ENCODE results near the gene ADAMTS17.

Gene ADAMTS17

GRCh38 chr15:100309109-100310040 lies 32.4 kb downstream of the ADAMTS17 start:
- DNase-seq (ENCODE audit: low read depth), result no peak

GRCh38 chr15:100308608-100309007 lies 33.2 kb downstream of the ADAMTS17 start:
- no peak for DNase-seq (ENCODE audit: low read depth)

- no peak for DNase-seq (ENCODE audit: low read depth)
Observed at GRCh38 chr15:100308213-100308600, 33.6 kb downstream of the ADAMTS17 start.

DNA sequence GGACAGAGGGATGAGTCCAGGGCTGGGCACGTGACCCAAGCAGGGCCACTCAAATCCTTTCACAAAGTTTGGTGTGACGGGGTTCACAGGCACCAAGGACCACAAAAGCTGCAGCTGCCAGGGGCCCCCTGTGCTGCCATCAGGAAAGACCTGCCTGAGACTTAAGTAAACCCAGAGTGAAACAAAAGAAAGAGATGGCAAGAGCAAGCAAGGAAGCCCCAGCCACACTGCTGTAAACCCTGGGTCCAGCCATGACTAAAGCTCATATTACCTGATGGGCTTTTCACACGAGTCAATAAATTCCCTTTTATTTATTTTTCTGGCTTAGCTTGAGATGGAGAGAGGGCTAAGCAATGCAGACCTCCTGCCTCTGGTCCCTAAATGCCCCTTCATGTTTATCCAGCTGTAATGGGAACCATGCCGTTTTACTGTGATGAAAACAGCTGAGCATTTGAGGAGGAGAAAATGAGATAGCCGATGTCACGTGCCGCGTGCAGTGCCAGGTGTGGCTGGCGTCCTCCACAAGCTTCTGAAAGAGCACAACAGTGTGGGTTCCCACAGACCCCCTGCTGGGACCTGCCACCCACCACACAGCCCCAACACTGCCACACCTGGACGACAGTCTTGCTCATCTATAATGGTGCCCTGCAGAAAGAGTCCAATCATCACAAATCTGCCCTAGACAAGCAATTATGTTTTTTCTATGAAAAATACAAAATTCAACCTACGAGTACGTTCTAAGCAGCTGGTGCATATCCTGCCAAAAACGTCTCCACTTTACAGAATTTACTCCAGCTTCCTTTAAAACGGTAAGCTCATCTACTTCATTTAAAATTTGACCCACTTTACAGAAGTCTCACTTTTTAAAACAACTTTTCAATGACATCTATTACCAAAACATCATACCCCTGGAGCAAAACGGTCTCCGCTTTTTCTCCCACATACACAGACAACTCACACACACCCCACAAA lies 34.2 kb downstream of the ADAMTS17 start:
- no peak for DNase-seq (ENCODE audit: low read depth)

- no peak for DNase-seq (ENCODE audit: low read depth)
Observed at GRCh38 chr15:100306098-100306497, 35.7 kb downstream of the ADAMTS17 start.

- DNase-seq (ENCODE audit: low read depth), result no peak
Observed at GRCh38 chr15:100301910-100302431, 39.8 kb downstream of the ADAMTS17 start.

DNA sequence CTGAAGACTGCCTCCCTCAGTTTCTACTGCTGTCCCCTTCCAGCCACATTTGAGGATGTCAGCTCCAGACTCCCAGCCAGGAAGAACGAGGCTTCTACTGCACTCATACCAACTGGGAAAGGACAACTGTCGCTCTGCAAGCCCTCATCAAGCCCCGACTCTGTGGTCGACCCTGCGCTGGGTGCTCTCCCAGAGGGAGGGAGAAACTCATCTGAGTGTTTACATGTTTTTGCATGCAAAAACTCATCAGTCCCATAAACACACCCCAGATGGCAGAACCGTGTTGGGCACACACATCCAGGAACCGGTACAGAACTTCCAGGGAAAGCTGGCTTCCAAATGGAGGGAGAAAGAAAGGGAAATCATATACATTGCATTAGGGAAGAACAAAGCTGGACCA lies 43.5 kb downstream of the ADAMTS17 start:
- DNase-seq (ENCODE audit: low read depth), result no peak

DNA sequence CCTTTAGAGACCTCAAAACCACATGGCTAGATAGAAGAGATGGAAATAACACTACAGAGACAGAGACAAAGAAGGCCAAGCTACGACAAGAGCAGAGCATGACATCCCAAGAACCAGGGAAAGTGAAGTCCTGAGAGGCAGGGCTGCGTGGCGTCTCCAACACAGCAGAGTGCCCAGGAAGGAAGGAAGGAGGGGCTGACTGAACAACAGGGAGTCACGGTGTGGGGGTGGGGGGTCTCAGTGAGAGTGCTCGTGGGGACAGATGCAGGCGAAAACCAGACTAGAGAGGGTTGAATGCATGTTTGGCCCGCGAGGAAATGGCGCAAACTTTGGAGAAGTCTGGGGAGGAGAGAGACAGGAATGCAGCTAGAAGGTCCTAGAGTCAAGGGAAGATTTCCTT lies 44.0 kb downstream of the ADAMTS17 start:
- DNase-seq (ENCODE audit: low read depth), result no peak

- no peak for DNase-seq (ENCODE audit: low read depth)
Observed at GRCh38 chr15:100295939-100296565, 45.7 kb downstream of the ADAMTS17 start.

GRCh38 chr15:100292010-100292409 lies 49.8 kb downstream of the ADAMTS17 start:
- no peak for DNase-seq (ENCODE audit: low read depth)

- no peak for DNase-seq (ENCODE audit: low read depth)
Observed at GRCh38 chr15:100291106-100291505, 50.7 kb downstream of the ADAMTS17 start.

GRCh38 chr15:100285641-100286295 lies 56.0 kb downstream of the ADAMTS17 start:
- no peak for DNase-seq (ENCODE audit: low read depth)

DNA sequence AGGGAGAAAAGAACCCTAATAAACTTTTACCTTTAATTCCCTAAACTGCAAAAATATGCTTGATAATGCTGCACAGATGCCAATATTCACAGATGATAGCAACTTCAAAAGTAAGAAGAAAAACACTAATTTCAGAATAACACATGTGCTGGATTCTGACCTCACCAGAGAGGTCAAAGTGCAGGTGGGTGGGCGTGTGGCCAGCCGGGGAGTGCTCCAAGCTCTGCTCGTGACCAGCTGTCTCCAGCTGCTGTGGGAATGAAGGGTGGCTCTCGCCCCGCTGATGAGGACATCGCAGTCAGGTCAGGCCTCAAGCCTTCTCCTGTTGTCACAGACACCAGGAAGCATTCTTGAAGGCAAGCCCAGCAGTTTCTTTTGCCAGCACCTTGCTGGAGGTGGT lies 57.1 kb downstream of the ADAMTS17 start:
- DNase-seq (ENCODE audit: low read depth), result no peak

DNA sequence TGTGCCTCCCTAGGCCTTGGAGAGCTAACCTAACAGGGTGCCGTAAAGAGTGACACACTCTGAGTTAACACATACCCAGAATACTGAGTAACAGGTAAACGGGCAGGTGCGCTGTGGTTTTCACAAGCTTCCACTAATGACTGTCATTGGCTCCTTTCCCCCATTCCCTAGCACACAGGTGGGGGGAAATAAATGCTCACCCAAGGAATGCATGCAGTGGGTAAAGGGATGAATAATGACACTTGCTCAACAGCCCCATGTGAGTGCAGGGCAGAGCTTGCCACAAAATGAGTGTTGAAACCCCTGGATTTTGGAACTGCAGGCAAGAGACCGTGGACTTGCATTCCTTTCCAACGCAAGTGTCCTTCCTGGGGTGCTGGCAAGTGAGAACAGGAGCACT lies 57.6 kb downstream of the ADAMTS17 start:
- DNase-seq (ENCODE audit: low read depth), result no peak

- no peak for DNase-seq (ENCODE audit: low read depth)
Observed at GRCh38 chr15:100281096-100281917, 60.5 kb downstream of the ADAMTS17 start.

DNA sequence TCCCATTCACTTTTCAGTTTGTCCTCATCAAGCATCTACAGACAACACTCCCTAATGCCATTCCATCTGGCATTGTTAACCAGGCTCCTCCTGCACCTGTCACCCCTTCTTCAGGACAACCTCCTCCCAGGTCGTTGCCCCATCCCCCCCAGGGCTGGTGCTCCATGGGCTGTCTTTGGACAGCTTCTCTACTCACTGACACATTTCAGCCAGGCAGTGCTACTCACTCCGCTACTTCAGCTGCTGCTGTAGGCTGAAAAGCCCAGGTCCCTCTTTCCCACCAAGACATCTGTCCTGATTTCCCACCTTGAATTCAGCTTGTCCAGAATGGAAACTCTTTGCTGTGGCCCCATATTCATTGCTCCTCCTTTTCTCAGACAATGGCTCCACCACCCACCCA lies 61.9 kb downstream of the ADAMTS17 start:
- no peak for DNase-seq (ENCODE audit: low read depth)

DNA sequence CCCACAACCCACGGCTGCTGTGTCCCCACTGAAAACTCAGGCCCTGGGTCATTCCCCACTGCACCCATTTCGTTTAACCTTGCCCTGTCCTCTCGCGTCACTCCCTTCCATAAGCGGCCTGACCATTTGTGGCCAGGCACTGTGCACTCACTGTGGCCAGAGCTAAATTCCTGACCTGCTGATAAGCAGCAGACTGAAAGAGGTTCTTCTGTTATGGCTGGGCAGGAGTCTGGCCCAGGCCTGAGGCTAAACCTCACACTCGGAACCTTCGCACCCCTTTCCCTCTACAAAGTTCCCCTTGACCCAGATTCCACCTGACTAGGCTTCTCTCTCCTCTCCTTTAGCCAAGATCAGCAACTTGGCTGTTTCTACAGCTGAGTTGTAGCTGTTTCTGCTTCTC lies 62.3 kb downstream of the ADAMTS17 start:
- no peak for DNase-seq (ENCODE audit: low read depth)

DNA sequence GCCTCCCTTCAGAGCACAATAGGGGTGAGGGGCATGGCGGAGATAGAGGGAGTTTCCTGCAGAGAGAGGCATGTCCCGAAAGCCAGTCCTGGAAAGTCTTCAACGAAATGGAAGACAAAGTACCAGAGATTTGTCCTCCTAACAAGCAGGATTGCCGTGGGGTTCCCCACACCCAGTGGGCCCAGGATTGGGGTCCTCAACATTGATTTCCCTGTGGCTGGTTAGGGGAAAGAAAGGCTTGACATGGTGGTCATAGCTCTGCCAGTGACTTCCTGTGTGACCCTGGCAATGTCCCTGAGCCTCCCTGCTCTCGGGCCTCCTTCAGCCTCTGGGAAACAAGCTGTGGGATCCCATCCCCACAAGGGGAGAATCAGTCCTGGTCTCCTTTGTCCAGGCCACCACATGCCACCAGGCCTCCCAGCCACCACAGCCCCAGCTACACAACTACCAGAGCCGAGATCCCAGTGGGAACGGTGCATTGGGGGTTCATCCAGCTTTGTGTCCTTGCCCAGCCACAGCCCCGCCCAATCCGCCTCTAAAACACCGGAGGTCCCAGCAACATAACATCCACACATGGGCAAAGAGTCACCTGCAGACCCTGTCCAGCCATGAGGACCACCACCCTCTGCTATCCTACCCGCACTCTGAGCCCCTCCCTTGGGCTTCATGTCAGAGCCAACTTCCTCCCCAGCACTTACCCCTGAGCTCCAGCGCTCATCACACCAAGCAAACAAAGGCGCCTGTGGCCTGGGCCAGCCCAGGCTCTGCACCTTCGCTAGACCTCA lies 63.0 kb downstream of the ADAMTS17 start:
- no peak for DNase-seq (ENCODE audit: low read depth)

GRCh38 chr15:100277087-100277855 lies 64.5 kb downstream of the ADAMTS17 start:
- no peak for DNase-seq (ENCODE audit: low read depth)

Measured in activated T-helper 9 cell treated with anti-CD3 and anti-CD28 coated beads, Interleukin-2, amount 50 U/mL, for 16 hours (primary cell).